HG03103 (cell line): ENCODE results near the gene IL22RA1.

Experiments
- ATAC-seq: cut with Tn5 transposase; IDR thresholded peaks from one replicate; pipeline ENCODE4 v1.9.1; 2021; ENCODE audit warnings: low read depth; ENCODE audit not compliant: unreplicated experiment

IL22RA1 gene

DNA sequence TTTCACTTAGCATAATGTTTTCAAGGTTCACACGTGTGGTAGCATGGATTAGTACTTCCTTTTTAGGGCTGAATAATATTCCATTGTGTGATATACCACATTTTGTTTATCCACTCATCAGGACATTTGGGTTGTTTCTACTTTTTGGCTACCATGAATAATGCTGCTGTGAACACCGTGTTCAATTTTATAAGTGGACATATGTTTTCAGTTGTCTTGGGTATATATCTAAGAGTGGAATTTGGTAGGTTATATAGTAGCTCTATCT is 3.8 kb downstream of the IL22RA1 start:
- ATAC-seq = no peak

DNA sequence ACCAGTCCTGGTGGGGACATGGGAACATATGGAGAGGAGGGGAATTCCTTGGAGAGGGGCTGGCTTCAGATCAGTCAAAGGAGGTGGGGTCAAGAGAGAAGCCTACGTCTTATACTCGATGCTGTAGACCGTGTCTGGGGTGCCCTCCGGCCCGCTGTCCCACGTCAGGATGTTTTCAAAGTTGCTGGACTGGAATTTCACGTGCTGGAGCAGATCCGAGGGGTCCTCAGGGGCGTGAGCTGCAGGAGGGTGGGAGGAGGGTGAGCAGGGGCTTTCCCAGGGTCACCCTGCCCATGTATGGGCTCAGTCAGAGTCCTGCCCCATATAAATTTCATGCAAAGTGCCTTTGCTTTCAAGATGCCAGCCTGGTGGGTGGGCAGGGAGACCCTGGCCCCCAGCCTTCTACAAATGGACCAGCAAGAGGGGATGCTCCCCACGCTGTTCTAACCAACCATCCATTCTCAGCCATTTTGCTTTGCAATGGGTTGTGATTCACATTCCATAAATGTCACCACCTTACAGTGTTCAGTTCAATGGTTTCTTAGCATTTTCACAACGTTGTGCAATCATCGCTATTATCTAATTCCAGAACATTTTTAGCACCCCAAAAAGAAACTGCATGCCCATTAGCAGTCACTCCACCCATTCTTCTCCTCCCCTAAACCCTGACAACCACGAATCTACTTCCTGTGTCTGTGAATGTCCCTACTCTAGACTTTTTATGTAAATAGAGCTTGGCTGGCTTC is 4.3 kb downstream of the IL22RA1 start:
- ATAC-seq = no peak

DNA sequence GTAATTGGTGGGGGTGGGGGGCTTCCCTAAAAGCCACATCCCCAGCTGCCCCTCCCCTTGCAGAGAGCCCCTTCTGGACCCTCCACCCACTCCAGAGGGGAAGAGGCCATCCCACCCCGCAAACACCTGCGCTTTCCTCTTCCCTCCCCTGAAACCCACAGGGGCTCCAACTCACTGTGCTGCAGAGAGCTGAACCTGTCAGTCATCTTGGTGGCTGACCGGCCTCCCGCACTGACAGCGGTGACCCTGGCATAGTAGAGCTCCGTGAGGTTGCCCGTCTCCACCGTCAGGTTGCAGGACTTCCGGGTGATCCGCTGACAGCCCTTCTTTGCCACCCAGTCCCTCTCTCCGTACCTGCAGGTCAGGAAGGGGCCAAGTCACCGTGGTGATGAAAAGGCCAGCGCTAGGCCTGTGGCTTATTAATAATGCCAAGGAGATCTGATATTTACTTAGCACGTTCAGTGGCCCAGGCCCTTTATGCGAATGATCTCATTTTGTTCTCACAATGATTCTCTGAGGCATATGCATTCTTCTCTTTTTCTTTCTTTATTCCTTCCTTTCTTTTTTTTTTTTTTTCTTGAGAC is 5.9 kb downstream of the IL22RA1 start:
- ATAC-seq = no peak

DNA sequence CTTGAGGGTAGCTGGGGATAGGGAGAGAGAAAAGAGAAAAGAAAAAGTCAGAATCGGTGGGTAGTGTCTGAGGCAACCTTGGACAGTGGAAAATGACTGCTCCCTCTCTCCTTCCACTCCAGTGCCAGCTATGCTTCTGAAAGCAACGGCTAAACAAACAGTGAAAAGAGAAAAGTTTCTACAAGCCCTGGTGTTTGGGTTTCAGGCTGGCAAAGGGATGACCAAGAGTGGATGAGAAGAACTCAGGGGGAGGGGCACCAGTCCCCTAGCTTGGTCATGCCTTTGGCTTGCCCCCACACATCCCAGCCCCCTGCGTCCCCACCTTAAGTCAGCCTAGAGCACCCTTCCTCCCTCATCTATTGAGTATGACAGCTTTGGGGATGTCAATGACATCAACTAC is 8.6 kb downstream of the IL22RA1 start:
- no peak for ATAC-seq

DNA sequence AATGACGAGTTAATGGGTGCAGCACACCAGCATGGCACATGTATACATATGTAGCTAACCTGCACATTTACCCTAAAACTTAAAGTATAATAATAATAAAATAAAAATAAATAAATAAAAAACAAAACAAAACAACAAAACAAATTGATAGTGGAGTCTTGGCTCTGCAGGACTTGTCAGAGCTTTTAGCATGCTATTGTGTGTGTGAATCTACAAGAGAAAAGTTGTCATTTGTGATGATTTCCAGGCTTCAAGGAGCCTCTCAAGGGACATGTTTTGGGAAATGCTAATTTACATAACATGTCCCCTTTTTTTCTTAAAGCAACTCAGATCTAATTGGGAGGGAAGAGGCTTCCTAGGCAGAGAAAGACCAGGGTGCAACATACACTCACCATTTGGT is 9.1 kb downstream of the IL22RA1 start:
- ATAC-seq = no peak

DNA sequence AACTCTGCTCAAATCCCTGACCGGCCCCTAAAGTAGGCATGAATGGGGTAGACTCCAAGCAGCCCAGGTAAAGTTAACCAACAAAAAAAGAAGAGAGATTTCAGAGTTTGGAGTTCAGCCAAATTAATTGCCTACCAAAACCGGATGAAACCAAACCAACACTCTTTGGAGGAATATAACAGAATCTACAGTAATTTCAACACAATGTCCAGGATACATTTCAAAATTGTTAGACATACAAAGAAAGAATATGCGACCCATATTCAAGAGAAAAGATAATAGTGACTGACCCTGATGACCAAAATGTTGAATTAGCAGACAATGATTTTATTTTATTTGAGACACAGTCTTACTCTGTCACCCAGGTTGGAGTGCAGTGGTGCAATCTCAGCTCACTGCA is 12.6 kb downstream of the IL22RA1 start:
- ATAC-seq = no peak

DNA sequence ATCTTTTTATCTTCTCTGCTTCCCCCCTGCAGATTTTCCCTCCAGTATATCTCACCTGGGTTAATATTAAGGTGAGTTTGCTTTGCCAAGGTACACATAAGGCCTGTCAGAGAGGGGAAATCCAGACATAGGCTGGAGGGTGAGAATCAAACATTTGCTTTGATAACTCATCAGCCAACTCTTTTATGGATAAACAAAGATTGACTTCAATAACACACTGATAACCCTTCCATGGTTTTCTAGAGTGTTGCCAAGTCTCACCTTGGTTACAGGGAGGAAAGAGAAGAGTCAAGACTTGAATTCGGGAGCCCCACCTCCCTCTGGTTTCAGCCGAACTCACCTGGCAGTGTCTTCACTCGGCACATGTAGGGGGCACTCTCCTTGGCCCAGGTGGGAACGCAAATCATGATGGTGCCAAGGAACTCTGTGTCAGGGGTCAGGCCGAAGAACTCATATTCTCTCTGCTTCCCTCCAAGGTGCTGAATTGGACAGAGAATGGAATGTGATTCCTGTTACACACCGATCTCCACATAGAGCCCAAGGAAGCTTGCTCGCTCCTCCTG is 15.1 kb downstream of the IL22RA1 start:
- no peak for ATAC-seq

DNA sequence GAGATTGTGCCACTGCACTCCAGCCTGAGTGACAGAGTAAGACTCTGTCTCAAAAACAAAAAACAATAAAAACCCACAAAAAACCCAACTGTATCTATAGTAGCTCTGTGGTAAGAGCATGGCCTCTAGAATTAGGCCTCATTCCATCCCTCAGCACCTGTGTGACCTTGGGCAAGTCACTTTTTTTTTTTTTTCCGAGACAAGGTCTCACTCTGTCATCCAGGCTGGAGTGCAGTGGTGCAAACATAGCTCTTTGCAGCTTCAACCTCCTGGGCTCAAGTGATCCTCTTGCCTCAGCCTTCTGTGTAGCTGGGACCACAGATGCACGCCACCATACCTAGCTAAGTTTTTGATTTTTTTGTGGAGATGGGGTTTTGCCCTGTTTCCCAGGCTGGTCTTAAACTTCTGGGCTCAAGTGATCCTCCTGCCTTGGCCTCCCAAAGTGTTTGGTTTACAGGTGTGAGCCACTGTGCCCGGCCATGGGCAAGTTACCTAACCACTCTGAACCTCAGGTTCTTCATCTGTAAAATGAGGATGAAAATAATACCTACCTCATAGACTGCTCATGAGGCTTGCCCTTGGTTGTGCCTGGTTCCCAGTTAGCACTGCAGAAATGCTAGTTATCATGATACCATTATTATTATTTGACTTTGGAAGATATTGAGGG is 15.7 kb downstream of the IL22RA1 start:
- no peak for ATAC-seq

DNA sequence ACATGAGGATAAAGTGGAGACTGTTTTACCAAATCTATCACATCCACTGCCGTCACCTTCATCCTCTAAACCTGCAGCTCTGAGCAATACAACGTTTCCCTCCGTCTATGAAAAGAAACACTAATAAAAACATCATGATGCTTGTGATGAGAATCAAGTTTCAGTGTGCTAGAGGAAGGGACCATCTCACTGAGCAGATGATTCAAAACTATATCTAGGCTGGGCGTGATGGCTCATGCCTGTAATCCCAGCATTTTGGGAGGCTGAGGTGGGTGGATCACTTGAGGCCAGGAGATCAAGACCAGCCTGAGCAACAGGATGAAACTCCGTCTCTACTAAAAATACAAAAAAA is 16.3 kb downstream of the IL22RA1 start:
- no peak for ATAC-seq

DNA sequence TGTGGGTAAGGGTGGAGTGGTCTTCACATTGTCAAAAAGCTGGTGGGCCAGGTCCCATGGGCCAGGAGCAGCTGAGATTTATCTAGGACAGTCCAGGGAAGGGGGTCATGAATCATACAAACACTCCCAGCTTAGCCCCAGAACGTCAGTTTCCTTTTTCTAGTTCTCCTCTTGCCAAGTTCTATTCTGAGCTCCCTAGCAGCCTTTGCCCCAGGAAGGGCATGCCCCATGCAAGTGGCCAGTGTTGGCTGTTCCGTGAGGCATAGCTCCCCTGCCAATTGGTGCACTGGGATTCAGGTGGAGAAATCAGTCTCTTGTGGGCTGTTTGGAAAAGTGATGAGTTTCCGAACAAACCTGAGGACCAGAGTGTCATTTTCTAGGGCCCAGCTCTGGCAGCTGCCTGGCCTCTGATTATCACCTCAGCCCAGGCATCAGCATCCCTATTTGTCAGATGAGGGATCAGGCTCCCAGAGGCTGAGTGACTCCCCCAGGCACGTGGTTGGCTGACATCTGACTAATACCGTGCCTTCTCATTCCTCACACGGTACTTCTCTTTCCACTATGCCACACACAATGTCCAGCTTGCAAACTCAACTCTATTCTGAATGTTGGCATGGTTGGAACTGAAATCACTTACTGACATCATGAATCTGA is 16.8 kb downstream of the IL22RA1 start:
- ATAC-seq = no peak

DNA sequence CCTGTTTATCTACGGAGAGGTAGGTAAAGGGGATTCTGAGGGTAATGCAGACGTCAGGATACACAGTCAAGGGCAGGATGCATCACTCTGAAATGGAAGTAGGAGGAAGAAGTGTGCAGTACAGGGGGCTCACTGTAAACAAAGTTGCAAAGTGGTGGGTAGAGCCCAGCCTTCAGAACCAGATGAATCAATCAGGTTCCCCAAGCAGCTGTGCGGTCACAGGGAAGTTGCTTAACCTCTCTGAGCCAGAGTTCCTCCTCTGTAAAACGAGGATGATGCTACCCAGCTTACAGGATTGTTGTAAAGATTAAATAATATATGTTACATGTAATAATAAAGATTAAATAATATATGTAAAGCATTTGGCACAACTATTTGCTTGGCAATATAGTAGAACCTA is 17.5 kb downstream of the IL22RA1 start:
- no peak for ATAC-seq

DNA sequence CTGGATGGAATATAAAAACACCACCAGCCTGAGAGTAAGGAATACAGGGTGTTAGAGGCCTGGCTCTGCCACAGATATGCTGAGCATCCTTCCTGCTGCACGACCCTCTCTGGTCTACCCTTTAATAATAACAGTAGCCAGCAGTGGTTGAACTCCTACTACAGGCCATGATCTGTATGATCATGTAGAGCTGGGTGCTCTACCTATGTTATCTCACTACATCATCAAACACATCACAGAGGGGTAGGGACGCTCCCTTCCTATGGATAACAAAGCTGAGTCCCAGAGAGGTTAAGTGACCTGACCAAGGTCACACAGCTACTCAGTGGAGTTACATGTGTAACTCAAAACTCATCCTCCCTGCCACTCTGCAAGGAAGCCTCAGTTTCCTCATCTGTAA is 18.0 kb downstream of the IL22RA1 start:
- ATAC-seq = no peak

DNA sequence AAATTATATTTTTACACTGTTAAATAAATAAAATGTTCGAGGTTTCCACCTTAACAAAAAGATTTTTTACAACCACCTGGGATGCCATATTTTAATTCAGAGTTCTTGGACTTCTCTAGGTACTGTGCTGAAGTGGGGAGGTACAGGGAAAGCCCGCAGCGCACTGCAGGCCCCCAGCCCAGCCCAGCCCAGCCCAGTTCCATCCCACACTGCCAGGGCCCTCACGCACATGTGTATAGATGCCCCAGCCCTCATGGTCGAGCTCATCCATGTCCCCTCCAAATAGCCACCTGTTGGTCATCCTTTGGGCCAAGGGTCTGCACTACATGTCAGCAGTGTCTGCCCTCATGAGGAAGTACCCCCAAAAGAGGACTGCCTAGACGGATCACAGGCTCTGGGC is 19.3 kb downstream of the IL22RA1 start:
- no peak for ATAC-seq

DNA sequence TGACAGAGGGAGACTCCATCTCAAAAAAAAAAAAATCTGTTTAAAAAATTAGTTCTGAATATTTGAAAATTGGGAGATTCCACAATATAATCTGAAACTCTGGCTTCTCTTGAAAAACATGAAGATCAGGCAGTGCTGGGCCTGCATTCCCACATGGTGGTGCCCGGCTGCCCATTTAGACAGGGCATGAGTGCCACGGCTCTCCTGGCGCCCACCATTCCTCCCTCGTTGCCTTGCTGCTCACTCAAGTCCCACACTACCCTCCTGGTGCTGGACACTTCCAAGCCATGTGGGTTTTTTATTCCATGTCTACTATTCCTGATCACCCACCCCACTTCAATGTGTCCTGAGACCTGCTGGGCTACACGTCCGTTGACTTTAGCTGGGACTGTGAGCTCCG is 20.2 kb downstream of the IL22RA1 start:
- ATAC-seq = no peak

DNA sequence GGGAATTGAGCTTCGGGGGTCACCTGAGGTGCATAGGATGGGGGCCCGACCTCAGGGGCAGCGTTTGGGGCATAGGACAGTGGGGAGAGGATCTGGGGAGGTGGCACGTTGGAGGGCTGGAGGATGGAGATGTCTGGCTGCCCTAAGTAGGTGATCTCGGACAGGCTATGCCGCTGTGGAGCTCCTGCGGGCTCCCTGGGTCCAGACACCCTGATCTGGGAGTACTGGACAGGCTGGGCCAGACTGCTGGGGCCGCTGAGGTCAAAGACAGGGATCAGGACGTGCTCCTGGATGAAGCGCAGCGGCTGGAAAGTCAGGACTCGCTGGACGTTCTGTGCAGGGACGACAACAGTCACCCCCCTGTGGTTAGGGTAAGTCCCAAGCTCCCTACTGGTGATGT is 21.5 kb downstream of the IL22RA1 start:
- ATAC-seq = no peak

DNA sequence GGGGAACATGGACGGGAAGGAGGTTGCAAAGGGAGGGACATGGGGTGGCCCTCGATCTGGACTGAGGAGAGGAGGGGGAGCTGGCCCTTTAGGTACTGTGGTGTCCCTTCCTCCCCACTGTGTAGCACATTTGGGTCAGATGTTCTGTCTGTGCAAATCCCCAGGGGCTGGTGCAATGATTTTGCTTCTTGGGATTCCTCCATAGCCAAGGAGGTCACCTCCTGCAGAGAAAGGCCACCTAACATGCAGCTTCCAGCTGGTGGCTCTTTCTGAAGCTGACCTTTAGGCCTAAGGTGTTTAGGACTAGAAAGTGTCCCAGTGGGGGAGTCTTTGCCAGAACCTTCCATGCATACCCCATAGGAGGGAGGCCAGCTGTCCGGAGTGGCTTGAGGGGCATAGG is 22.0 kb downstream of the IL22RA1 start:
- ATAC-seq = no peak

DNA sequence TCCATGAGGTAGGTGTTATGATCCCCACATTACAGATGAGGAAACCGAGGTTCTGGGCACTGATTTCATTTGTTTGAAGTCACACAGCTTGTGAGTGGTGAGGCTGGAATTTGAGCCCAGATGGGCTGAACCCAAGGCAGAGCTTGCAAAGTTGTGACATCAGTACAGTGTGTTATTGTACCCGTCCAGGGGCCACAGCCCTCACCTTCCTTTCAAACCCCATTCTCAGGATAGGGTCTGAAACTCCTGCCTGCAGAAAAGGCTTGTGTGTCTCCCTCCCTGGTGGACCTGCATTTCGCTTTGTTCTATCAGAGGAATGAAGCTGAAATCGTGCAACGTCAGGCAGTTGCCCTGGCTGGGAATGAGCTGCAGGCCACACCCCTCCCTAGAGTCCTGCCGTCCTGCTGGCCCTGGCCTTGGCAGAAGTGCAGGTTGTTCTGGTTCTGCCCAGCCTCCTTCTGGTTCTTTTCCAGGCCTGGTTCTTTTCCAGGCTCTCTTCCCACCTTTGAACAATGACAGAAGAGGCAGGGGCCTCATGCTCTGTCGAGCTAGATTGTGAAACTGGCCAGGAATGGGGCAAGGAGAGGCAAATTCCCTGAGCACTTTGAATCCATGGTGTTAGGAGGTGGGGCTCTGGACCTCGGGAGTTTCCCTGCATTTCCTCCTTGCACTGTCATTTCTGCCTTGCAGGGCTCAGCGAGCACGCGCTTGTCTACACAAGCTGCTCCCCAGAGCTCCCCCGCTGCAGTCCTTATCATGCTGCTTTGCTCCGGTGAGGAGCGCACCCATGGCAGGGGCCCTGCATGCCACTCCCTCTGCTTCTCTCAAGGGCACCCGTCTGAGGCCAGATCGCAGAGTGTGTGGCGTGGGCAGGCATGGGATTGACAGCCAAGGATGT is 22.8 kb downstream of the IL22RA1 start:
- no peak for ATAC-seq

DNA sequence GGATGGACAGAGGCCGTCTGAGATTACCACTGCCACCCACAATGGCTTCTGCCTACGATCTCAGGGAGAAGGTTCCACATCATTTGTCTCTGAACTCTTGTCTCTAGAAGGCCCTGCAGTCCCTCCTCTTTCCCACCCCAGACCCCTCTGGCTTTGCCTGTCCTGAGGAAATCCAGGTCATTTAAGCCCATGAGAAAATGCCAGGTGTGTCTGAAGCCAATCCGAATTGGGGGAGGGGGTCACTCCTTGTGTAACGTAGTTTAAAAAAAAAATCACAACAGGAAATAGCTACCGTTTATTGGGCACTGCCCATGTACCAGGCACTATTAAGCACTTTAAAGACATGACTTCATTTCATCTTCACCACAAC is 23.5 kb downstream of the IL22RA1 start:
- no peak for ATAC-seq

DNA sequence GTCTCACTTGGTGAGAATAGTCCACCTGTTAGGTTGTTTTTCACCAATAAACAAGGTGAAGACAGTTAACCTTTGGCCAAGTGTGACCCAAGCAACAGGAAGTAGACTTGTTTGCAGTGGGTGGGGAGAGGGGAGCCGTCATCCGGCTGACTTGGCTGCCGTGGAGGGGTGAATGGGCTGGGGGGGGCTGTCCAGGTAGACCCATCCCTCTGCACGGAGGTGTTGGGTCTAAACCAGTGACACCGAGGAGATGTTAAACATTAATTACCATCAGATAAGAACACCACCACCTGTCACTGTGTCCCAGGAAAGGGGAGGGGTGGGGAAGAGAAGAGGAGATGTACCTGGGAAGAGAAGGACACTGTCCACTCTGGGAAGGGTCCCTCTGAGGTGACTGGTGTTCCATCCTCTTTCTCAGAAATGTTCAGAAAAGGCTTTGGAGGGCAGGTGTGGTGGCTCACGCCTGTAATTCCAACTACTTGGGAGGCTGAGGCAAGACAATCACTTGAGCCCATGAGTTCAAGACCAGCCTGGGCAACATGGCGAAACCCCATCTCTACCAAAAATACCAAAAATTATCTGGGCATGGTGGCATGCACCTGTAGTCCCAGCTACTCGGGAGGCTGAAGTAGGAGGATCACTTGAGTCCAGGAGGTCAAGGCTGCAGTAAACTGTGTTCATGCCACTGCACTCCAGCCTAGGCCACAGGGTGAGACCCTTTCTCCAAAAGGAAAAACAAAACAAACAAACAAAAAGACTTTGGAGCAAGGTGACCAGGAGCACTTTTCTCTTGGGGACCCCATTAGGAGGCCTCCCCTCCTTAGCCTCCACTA is 24.3 kb downstream of the IL22RA1 start:
- ATAC-seq = no peak
